Measurements from ENCODE around the gene EFTUD2.

The EFTUD2 gene

GRCh38 chr17:44930667-44931066 lies 31.4 kb upstream of the EFTUD2 start:
- Histone ChIP-seq H3K9ac (no peak overlapping the region), H3K36me3 (ENCODE audit: control insufficient read depth, insufficient read depth, low read length) (no peaks in the 10 kb centered on the region)

GRCh38 chr17:44928950-44929720 lies 29.9 kb upstream of the EFTUD2 start:
- no peaks in the 10 kb centered on the region for H3K9me3 ChIP-seq (ENCODE audit: control insufficient read depth, low read length)
- H3K36me3 ChIP-seq (ENCODE audit: control insufficient read depth, insufficient read depth, low read length) = no peaks in the 10 kb centered on the region
- H2AFZ ChIP-seq = no peak overlapping the region
- H3K27ac ChIP-seq = no peak overlapping the region
- H3K4me2 ChIP-seq (ENCODE audit: low read length) = no peak overlapping the region
- no peak overlapping the region for H3K4me3 ChIP-seq (ENCODE audit: low read depth, low read length)
- H3K4me1 ChIP-seq = no peaks in the 10 kb centered on the region
- TF ChIP-seq CTCF (IDR thresholded peaks at IDR 0.05) = no peak
- no peaks in the 10 kb centered on the region for H3K27me3 ChIP-seq (ENCODE audit: control insufficient read depth, insufficient read depth, low read length)
- H3K9ac ChIP-seq = no peak overlapping the region
- no peaks in the 10 kb centered on the region for H3K79me2 ChIP-seq

More at GRCh38 chr17:44930667-44931066, 31.4 kb upstream of the EFTUD2 start:
- Histone ChIP-seq H3K9me3 (ENCODE audit: control insufficient read depth, low read length) (no peaks in the 10 kb centered on the region), H2AFZ (no peak overlapping the region), H3K27ac (no peak overlapping the region), H3K4me1 (no peaks in the 10 kb centered on the region), H3K27me3 (ENCODE audit: control insufficient read depth, insufficient read depth, low read length) (no peaks in the 10 kb centered on the region), H3K79me2 (no peaks in the 10 kb centered on the region), H3K4me3 (ENCODE audit: low read depth, low read length) (no peak overlapping the region), H3K4me2 (ENCODE audit: low read length) (no peak overlapping the region)
- no peak for TF ChIP-seq CTCF (IDR thresholded peaks at IDR 0.05)

GRCh38 chr17:44928136-44928535 lies 28.9 kb upstream of the EFTUD2 start:
- TF ChIP-seq CTCF (IDR thresholded peaks at IDR 0.05) = no peak
- no peak overlapping the region for H3K4me3 ChIP-seq (ENCODE audit: low read depth, low read length)

GRCh38 chr17:44927696-44928095 lies 28.5 kb upstream of the EFTUD2 start:
- no peaks in the 10 kb centered on the region for H3K27me3 ChIP-seq (ENCODE audit: control insufficient read depth, insufficient read depth, low read length)
- no peaks in the 10 kb centered on the region for H3K36me3 ChIP-seq (ENCODE audit: control insufficient read depth, insufficient read depth, low read length)
- H3K79me2 ChIP-seq = no peaks in the 10 kb centered on the region
- H3K9ac ChIP-seq = no peak overlapping the region
- no peak overlapping the region for H3K4me2 ChIP-seq (ENCODE audit: low read length)
- no peak overlapping the region for H3K4me3 ChIP-seq (ENCODE audit: low read depth, low read length)
- H3K4me1 ChIP-seq = no peaks in the 10 kb centered on the region
- H3K27ac ChIP-seq = no peak overlapping the region
- no peak overlapping the region for H2AFZ ChIP-seq
- no peaks in the 10 kb centered on the region for H3K9me3 ChIP-seq (ENCODE audit: control insufficient read depth, low read length)
- no peak for TF ChIP-seq CTCF (IDR thresholded peaks at IDR 0.05)

More at GRCh38 chr17:44928136-44928535, 28.9 kb upstream of the EFTUD2 start:
- Histone ChIP-seq H2AFZ (no peak overlapping the region), H3K27me3 (ENCODE audit: control insufficient read depth, insufficient read depth, low read length) (no peaks in the 10 kb centered on the region), H3K4me1 (no peaks in the 10 kb centered on the region), H3K9me3 (ENCODE audit: control insufficient read depth, low read length) (no peaks in the 10 kb centered on the region), H3K79me2 (no peaks in the 10 kb centered on the region), H3K27ac (no peak overlapping the region), H3K4me2 (ENCODE audit: low read length) (no peak overlapping the region), H3K9ac (no peak overlapping the region), H3K36me3 (ENCODE audit: control insufficient read depth, insufficient read depth, low read length) (no peaks in the 10 kb centered on the region)

Measured in parathyroid adenoma (tissue), 2 donors.